Sigmoid colon (tissue), 7 donors: ENCODE results near the gene DDB1. TPM values are rescaled to one million over a fixed set of nuclear protein-coding genes. Genes with fewer than 3 reads are reported as not detected.

ENCODE experiments used
- DNase-seq: peaks from one replicate; pipeline ENCODE4 v3.0.0-alpha.2; 2019
- H3K27ac ChIP-seq, 4 donors: fragments of 200-600 bp; sonication (generic); one replicate each; pipeline ENCODE4 v1.5.1; 2016 to 2019; ENCODE audit warnings: mild to moderate bottlenecking in 1 of 4
- H3K27me3 ChIP-seq, 3 donors: fragments of 200-600 bp; sonication (generic); one replicate each; pipeline ENCODE4 v1.5.1; 2019; ENCODE audit warnings: mild to moderate bottlenecking in 1 of 3
- H3K36me3 ChIP-seq, 4 donors: fragments of 200-600 bp; sonication (generic); one replicate each; pipeline ENCODE4 v1.5.1; 2016 to 2019
- H3K4me1 ChIP-seq, 4 donors: fragments of 200-600 bp; sonication (generic); one replicate each; pipeline ENCODE4 v1.5.1; 2017 to 2019
- H3K4me3 ChIP-seq, 4 donors: fragments of 200-600 bp; sonication (generic); one replicate each; pipeline ENCODE4 v1.5.1; 2017 to 2019; ENCODE audit warnings: mild to moderate bottlenecking in 2 of 4, moderate library complexity in 1 of 4
- H3K9me3 ChIP-seq, 4 donors: fragments of 200-600 bp in 3 of 4; sonication (generic) in 3 of 4; one replicate each; pipeline versions ENCODE4 v1.5.1 to v1.6.1; 2013 to 2019
- EP300 ChIP-seq, 4 donors: sonication (generic); formaldehyde crosslinking; IDR thresholded peaks; one replicate each; pipeline ENCODE4 v1.6.1; 2017; ENCODE audit warnings: antibody characterized with exemption in 4 of 4
- POLR2A ChIP-seq, 2 donors: fragments of 450-650 bp; IDR thresholded peaks; one replicate each; pipeline ENCODE4 v1.6.1; 2016; ENCODE audit warnings: antibody characterized with exemption in 2 of 2, mild to moderate bottlenecking in 2 of 2, moderate library complexity in 2 of 2
- POLR2AphosphoS5 ChIP-seq, 4 donors: sonication (generic); formaldehyde crosslinking; IDR thresholded peaks; one replicate each; pipeline ENCODE4 v1.6.1; 2017; ENCODE audit warnings: antibody characterized with exemption in 4 of 4
- WGBS, 2 donors: extraction: QIAGEN DNeasy Blood & Tissue Kit; methylation state at CpG; one replicate each; pipeline ENCODE4 v1.1.7; 2013; 5-methylcytosine and 5-hydroxymethylcytosine counted together
- intact Hi-C: fragments of 100-400 bp; cut with DNase I; formaldehyde crosslinking; loops from one replicate; pipeline ENCODE4 v1.15.1; 2023
- polyA plus RNA-seq, 3 donors: library from polyadenylated mRNA; stranded (reverse); fragments of 200-250 nt; gene quantifications; one replicate each; pipeline ENCODE4 v1.2.3, GENCODE V29; 2013
- total RNA-seq, 4 donors: library from RNA; depleted of rRNA; stranded (reverse); fragments of >200 nt; gene quantifications; one replicate each; pipeline ENCODE4 v1.1.0, GENCODE V29; 2016
- TF ChIP-seq, protein P1 (sequence below), 4 experiments: fragments of 450-650 bp in 3 of 4; fragments of 200-600 bp in 1 of 4; IDR thresholded peaks; one replicate each; pipeline ENCODE4 v1.5.1; 2016 to 2019; ENCODE audit warnings: antibody characterized with exemption in 4 of 4, mild to moderate bottlenecking in 3 of 4, moderate library complexity in 2 of 4
- donor health status: healthy with polysubstance abuse.
- donor health status: Bipolar disorder and iron deficiency.
- donor health status: healthy.

Gene DDB1
- total and polyA plus RNA-seq, 7 donors, result 68.2 to 120 (median 103) TPM

DNA sequence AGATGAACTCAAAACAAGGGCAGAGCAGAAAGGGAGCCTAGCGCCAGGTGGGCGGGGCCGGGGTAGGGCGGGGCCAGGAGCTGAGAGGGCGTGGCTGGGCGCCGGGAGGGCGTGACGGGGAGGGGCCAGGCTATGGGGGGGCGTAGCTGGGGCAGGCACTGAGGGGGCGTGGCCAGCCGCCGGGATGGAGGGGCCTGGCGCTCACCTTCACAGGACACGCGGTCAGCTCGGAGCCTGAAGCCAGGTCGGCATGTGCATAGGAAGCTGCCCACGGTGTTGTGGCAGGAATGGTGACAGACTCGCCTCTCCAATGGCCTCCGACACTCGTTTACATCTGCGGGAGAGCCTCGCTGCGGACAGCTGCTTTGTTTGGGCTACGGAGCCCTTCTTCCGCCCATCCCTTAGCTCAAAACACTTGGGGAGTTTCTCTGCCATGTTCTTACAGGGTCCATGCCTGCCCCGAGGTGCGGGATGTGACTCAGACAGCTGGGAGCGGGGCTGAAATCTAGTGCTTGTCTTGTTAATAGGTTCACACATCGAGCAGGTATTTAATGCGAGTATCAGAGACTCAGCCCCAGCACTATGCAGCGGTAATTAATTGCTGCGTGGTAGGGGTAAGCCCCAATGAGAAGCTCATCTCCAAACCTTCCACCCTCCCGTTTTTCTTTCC, 51.2 kb downstream of the DDB1 start:
- no peaks in the 10 kb centered on the region for H3K36me3 ChIP-seq
- H3K27me3 ChIP-seq, result peaks cover 0 to 10% (median 0%) of the 10 kb centered on the region in 3 donors
- H3K4me1 ChIP-seq, result peaks cover 0 to 8% (median 0%) of the 10 kb centered on the region in 4 donors
- H3K4me3 ChIP-seq, result no peak overlapping the region
- intact Hi-C loops, result no loop called here
- peak; percentile 71 for DNase-seq
- H3K27ac ChIP-seq, result no peak overlapping the region
- 22 to 57% methylated on average over 35 of the region's 35 CpGs for WGBS, 2 donors
- H3K9me3 ChIP-seq, result no peaks in the 10 kb centered on the region
- TF ChIP-seq EP300 (IDR thresholded peaks at IDR 0.05) (no peak), POLR2AphosphoS5 (IDR thresholded peaks at IDR 0.05) (no peak), POLR2A (IDR thresholded peaks at IDR 0.05) (no peak)
- TF ChIP-seq, protein P1, sequence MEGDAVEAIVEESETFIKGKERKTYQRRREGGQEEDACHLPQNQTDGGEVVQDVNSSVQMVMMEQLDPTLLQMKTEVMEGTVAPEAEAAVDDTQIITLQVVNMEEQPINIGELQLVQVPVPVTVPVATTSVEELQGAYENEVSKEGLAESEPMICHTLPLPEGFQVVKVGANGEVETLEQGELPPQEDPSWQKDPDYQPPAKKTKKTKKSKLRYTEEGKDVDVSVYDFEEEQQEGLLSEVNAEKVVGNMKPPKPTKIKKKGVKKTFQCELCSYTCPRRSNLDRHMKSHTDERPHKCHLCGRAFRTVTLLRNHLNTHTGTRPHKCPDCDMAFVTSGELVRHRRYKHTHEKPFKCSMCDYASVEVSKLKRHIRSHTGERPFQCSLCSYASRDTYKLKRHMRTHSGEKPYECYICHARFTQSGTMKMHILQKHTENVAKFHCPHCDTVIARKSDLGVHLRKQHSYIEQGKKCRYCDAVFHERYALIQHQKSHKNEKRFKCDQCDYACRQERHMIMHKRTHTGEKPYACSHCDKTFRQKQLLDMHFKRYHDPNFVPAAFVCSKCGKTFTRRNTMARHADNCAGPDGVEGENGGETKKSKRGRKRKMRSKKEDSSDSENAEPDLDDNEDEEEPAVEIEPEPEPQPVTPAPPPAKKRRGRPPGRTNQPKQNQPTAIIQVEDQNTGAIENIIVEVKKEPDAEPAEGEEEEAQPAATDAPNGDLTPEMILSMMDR (IDR thresholded peaks at IDR 0.05), result no peak

DNA sequence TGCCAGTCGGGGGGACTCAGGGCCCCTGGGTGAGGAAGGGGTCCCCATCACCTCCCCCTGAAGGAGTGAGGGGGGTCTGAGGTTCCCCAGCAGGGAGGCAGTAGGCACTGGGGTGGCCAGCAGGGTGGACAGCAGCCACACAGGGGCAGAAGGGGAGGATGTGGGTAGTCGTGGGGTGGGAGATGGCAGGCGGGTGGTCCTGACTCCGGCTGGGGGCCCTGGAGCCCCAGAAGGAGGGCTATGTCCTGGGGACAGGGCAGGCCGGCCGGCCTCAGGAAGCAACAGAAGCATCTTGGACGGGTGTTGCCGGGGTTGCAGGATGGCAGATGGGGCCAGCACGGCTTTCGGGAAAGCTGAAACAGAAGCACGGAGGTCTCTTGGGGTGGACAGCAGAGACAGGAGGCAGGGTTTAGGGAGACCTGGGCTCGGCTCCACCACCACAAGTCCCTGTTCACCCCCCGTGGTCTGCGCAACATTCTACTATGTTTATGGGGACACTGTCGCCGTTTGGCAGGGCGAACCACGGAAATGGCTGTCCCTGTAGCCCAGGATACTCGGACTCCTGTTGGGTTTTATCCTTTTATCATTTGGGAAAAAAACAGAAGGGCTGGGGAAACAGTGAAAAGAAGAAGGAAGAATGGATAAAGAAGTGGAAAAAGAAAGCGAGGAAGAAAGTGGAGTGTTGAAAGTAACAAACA, 51.9 kb downstream of the DDB1 start:
- Histone ChIP-seq H3K4me3 (no peak overlapping the region), H3K27ac (no peak overlapping the region), H3K36me3 (no peaks in the 10 kb centered on the region), H3K9me3 (no peaks in the 10 kb centered on the region), H3K27me3 (peaks cover 0 to 10% (median 0%) of the 10 kb centered on the region in 3 donors), H3K4me1 (peaks cover 0 to 8% (median 0%) of the 10 kb centered on the region in 4 donors)
- no peak for TF ChIP-seq POLR2A (IDR thresholded peaks at IDR 0.05)
- TF ChIP-seq EP300 (IDR thresholded peaks at IDR 0.05), result no peak
- TF ChIP-seq, protein P1 (IDR thresholded peaks at IDR 0.05), result no peak
- no peak for TF ChIP-seq POLR2AphosphoS5 (IDR thresholded peaks at IDR 0.05)
- no peak for DNase-seq
- WGBS, 2 donors, result 63 to 89% methylated on average over 20 of the region's 20 CpGs
- intact Hi-C loops, result no loop called here

DNA sequence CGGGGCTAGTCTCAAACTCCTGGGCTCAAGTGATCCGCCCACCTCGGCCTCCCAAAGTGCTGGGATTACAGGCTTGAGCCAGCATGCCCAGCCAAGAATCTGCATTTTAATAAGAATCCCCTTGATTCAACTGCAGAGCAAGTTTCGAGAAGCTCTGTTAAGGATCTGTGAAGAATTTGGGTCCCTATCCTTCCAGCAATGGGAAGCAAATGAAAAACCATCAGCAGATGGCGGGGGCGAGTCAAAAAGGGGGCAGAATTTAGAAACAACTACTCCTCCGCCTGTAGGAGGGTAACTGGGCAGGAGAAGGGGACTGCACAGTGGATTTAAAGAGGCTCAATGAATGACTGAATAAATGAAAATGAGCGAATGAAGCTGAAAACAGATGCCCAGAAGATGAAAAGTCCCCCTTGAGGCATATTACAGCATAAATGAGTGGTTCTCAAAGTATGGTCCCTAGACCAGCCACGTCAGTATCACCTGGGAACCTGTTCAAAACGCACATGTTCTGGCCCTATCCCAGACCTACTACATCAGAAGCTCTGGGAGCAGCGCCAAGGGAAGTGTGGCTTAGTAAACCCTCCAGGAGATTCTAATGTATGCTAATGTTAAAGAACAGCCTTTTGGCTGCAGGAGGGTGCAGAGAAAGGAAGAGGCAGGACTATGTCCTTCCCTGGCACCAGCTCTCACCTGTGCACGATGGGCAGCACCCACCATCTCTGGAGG, 52.8 kb downstream of the DDB1 start:
- H3K36me3 ChIP-seq, result no peaks in the 10 kb centered on the region
- TF ChIP-seq EP300 (IDR thresholded peaks at IDR 0.05), result no peak
- no peak for TF ChIP-seq POLR2AphosphoS5 (IDR thresholded peaks at IDR 0.05)
- TF ChIP-seq, protein P1 (IDR thresholded peaks at IDR 0.05), result no peak
- no peak for TF ChIP-seq POLR2A (IDR thresholded peaks at IDR 0.05)
- peaks cover 0 to 10% (median 0%) of the 10 kb centered on the region in 3 donors for H3K27me3 ChIP-seq
- H3K4me3 ChIP-seq, result no peak overlapping the region
- DNase-seq, result no peak
- peaks cover 0 to 8% (median 0%) of the 10 kb centered on the region in 4 donors for H3K4me1 ChIP-seq
- H3K9me3 ChIP-seq, result no peaks in the 10 kb centered on the region
- no peak overlapping the region for H3K27ac ChIP-seq
- 68 to 89% methylated on average over 12 of the region's 12 CpGs for WGBS, 2 donors
- intact Hi-C loops, result no loop called here

DNA sequence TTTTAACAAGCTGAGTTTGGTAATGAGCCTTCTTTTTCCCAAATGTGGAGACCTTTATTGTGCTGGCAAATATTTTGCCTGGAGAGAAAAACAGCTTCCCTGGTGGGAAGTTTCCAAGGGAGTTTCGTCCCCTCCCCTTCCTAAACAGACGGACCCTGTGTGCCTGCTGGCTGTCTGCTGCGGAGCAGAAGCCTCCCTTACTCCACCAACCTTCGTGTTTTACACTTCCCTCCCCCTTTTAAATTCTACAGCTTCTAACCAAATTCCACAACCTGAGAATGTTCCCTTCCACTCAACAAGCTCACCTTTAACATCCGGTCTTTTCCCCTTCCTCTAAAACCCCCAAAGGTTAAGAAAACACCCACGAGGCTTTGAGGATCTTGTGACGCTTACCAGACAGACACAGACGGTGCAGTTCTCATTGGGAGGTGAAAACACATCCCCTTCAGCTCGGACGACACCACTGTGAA, 54.9 kb downstream of the DDB1 start:
- Histone ChIP-seq H3K9me3 (no peaks in the 10 kb centered on the region), H3K4me1 (peaks cover 0 to 8% (median 0%) of the 10 kb centered on the region in 4 donors), H3K36me3 (no peaks in the 10 kb centered on the region), H3K4me3 (no peak overlapping the region), H3K27me3 (peaks cover 0 to 10% (median 0%) of the 10 kb centered on the region in 3 donors), H3K27ac (no peak overlapping the region)
- DNase-seq, result no peak
- intact Hi-C loops, result no loop called here
- 62 to 70% methylated on average over 10 of the region's 10 CpGs for WGBS, 2 donors
- TF ChIP-seq EP300 (IDR thresholded peaks at IDR 0.05) (no peak), POLR2AphosphoS5 (IDR thresholded peaks at IDR 0.05) (no peak), POLR2A (IDR thresholded peaks at IDR 0.05) (no peak)
- TF ChIP-seq, protein P1 (IDR thresholded peaks at IDR 0.05), result no peak
